WTC11 (cell line): ENCODE measurements around the gene CHST11.

Source experiments
- ATF1 ChIP-seq: sonication (generic); formaldehyde crosslinking; IDR thresholded peaks from 2 replicates; pipeline ENCODE4 v1.8.1; 2023; ENCODE audit warnings: mild to moderate bottlenecking, moderate library complexity, missing genetic modification reagents
- CREB1 ChIP-seq: sonication (generic); formaldehyde crosslinking; IDR thresholded peaks from 2 replicates; pipeline ENCODE4 v1.8.0; 2023; ENCODE audit warnings: mild to moderate bottlenecking, missing genetic modification reagents
- CTCF ChIP-seq: fragments of 200-600 bp; IDR thresholded peaks from 2 replicates; pipeline ENCODE4 v1.8.0; 2022; ENCODE audit warnings: antibody characterized with exemption

GRCh38 chr12:104423809-104424208 is 32.9 kb upstream of the CHST11 start:
- TF ChIP-seq CTCF (no peak), CREB1 (CRISPR knock-in tag) (no peak), ATF1 (CRISPR knock-in tag) (no peak)
